SK-N-SH treated with all-trans-retinoic acid at 6 μM for 48 hours (cell line): ENCODE data around the gene CES3.

ENCODE experiments used
- ATAC-seq: fragments of 200-7000 bp; cut with Tn5 transposase; 3 replicates; pipeline ENCODE4 v1.9.1; 2020; ENCODE audit warnings: mild to moderate bottlenecking, moderate library complexity
- ARNTL ChIP-seq: fragments of 450-650 bp; formaldehyde crosslinking; IDR thresholded peaks from 2 replicates; pipeline ENCODE4 v1.5.0; 2020; ENCODE audit warnings: low read depth, mild to moderate bottlenecking, moderate library complexity, borderline replicate concordance
- BACH2 ChIP-seq: fragments of 250-450 bp; sonication (Bioruptor Pico); IDR thresholded peaks from 2 replicates; pipeline ENCODE4 v1.9.0; 2021; ENCODE audit warnings: mild to moderate bottlenecking, borderline replicate concordance
- CREB5 ChIP-seq: fragments of 250-450 bp; sonication (Bioruptor Pico); IDR thresholded peaks from 2 replicates; pipeline ENCODE4 v1.5.1; 2020; ENCODE audit warnings: low read depth, mild to moderate bottlenecking, moderate library complexity
- CSDC2 ChIP-seq: fragments of 250-450 bp; sonication (Bioruptor Pico); IDR thresholded peaks from 2 replicates; pipeline ENCODE4 v1.5.0; 2020; ENCODE audit warnings: mild to moderate bottlenecking, moderate library complexity
- CSRNP3 ChIP-seq: fragments of 250-450 bp; sonication (Bioruptor Pico); IDR thresholded peaks from 2 replicates; pipeline ENCODE4 v1.5.1; 2021; ENCODE audit warnings: mild to moderate bottlenecking, moderate library complexity
- ESRRG ChIP-seq: fragments of 250-450 bp; sonication (Bioruptor Pico); IDR thresholded peaks from 2 replicates; pipeline ENCODE4 v1.6.1; 2021; ENCODE audit warnings: mild to moderate bottlenecking
- ISL1 ChIP-seq: fragments of 250-450 bp; sonication (Bioruptor Pico); IDR thresholded peaks from 2 replicates; pipeline ENCODE4 v2.1.2; 2022; ENCODE audit warnings: mild to moderate bottlenecking, moderate library complexity
- OSR1 ChIP-seq: fragments of 250-450 bp; sonication (Bioruptor Pico); IDR thresholded peaks from 2 replicates; pipeline ENCODE4 v1.8.0; 2022; ENCODE audit warnings: moderate library complexity, mild to moderate bottlenecking, inconsistent platforms
- PATZ1 ChIP-seq: fragments of 250-450 bp; sonication (Bioruptor Pico); IDR thresholded peaks from 2 replicates; pipeline ENCODE4 v1.8.0; 2020; ENCODE audit warnings: mild to moderate bottlenecking, moderate library complexity, borderline replicate concordance
- POU6F1 ChIP-seq: fragments of 250-450 bp; sonication (Bioruptor Pico); IDR thresholded peaks from 2 replicates; pipeline ENCODE4 v1.8.0; 2021; ENCODE audit warnings: low read depth, mild to moderate bottlenecking, moderate library complexity, borderline replicate concordance
- PPARA ChIP-seq: fragments of 250-450 bp; sonication (Bioruptor Pico); IDR thresholded peaks from 2 replicates; pipeline ENCODE4 v1.5.0; 2020; ENCODE audit warnings: mild to moderate bottlenecking, borderline replicate concordance
- RARB ChIP-seq: fragments of 250-450 bp; sonication (Bioruptor Pico); IDR thresholded peaks from 2 replicates; pipeline ENCODE4 v1.8.0; 2021; ENCODE audit warnings: mild to moderate bottlenecking, moderate library complexity
- SNAI2 ChIP-seq: fragments of 250-450 bp; sonication (Bioruptor Pico); IDR thresholded peaks from 2 replicates; pipeline ENCODE4 v1.5.0; 2020; ENCODE audit warnings: mild to moderate bottlenecking, moderate library complexity
- TCF4 ChIP-seq: fragments of 250-450 bp; sonication (Bioruptor Pico); IDR thresholded peaks from 2 replicates; pipeline ENCODE4 v1.8.0; 2021; ENCODE audit warnings: mild to moderate bottlenecking, moderate library complexity, borderline replicate concordance
- TOX ChIP-seq: fragments of 250-450 bp; sonication (Bioruptor Pico); IDR thresholded peaks from 2 replicates; pipeline ENCODE4 v1.8.0; 2021; ENCODE audit warnings: mild to moderate bottlenecking, moderate library complexity, borderline replicate concordance
- TSHZ2 ChIP-seq: fragments of 250-450 bp; sonication (Bioruptor Pico); IDR thresholded peaks from 2 replicates; pipeline ENCODE4 v1.5.0; 2020; ENCODE audit warnings: mild to moderate bottlenecking, moderate library complexity
- ZC3H10 ChIP-seq: fragments of 250-450 bp; sonication (Bioruptor Pico); IDR thresholded peaks from 2 replicates; pipeline ENCODE4 v1.5.1; 2021; ENCODE audit warnings: mild to moderate bottlenecking, moderate library complexity
- ZFP3 ChIP-seq: fragments of 250-450 bp; sonication (Bioruptor Pico); IDR thresholded peaks from 2 replicates; pipeline ENCODE4 v1.5.0; 2020; ENCODE audit warnings: mild to moderate bottlenecking, moderate library complexity
- ZFP30 ChIP-seq: fragments of 450-650 bp; formaldehyde crosslinking; IDR thresholded peaks from 2 replicates; pipeline ENCODE4 v1.5.0; 2022; ENCODE audit warnings: mild to moderate bottlenecking, moderate library complexity
- ZNF565 ChIP-seq: fragments of 450-650 bp; formaldehyde crosslinking; conservative IDR thresholded peaks from 2 replicates; pipeline ENCODE4 v1.5.0; 2020; ENCODE audit warnings: low read depth, mild to moderate bottlenecking, moderate library complexity
- ZNF8 ChIP-seq: fragments of 450-650 bp; formaldehyde crosslinking; IDR thresholded peaks from 2 replicates; pipeline ENCODE4 v1.5.0; 2020; ENCODE audit warnings: mild to moderate bottlenecking, moderate library complexity

Gene CES3

GRCh38 chr16:67016143-67016542 is 55.1 kb downstream of the CES3 start:
- no peak for TF ChIP-seq SNAI2 (CRISPR knock-in tag)
- TF ChIP-seq ZNF565 (CRISPR knock-in tag), result no peak
- no peak for TF ChIP-seq PPARA (CRISPR knock-in tag)
- TF ChIP-seq CREB5 (CRISPR knock-in tag), result no peak
- no peak for TF ChIP-seq CSDC2 (CRISPR knock-in tag)
- TF ChIP-seq POU6F1 (CRISPR knock-in tag), result no peak
- TF ChIP-seq ESRRG (CRISPR knock-in tag), result no peak
- no peak for ATAC-seq

- TF ChIP-seq OSR1 (CRISPR knock-in tag) (no peak), RARB (no peak), ZFP30 (CRISPR knock-in tag) (no peak), PPARA (CRISPR knock-in tag) (no peak), CSRNP3 (CRISPR knock-in tag) (no peak), ZFP3 (CRISPR knock-in tag) (no peak), BACH2 (CRISPR knock-in tag) (no peak), POU6F1 (CRISPR knock-in tag) (no peak), TCF4 (CRISPR knock-in tag) (no peak), TOX (CRISPR knock-in tag) (no peak), CSDC2 (CRISPR knock-in tag) (no peak), ISL1 (no peak), ZC3H10 (no peak), PATZ1 (CRISPR knock-in tag) (no peak), TSHZ2 (CRISPR knock-in tag) (no peak), ARNTL (CRISPR knock-in tag) (no peak), ZNF565 (CRISPR knock-in tag) (no peak), ZNF8 (no peak)
- no peak for ATAC-seq
Measured at GRCh38 chr16:67016681-67017420, 55.8 kb downstream of the CES3 start.
